ENCODE measurements around the gene MINDY4.

Gene MINDY4

DNA sequence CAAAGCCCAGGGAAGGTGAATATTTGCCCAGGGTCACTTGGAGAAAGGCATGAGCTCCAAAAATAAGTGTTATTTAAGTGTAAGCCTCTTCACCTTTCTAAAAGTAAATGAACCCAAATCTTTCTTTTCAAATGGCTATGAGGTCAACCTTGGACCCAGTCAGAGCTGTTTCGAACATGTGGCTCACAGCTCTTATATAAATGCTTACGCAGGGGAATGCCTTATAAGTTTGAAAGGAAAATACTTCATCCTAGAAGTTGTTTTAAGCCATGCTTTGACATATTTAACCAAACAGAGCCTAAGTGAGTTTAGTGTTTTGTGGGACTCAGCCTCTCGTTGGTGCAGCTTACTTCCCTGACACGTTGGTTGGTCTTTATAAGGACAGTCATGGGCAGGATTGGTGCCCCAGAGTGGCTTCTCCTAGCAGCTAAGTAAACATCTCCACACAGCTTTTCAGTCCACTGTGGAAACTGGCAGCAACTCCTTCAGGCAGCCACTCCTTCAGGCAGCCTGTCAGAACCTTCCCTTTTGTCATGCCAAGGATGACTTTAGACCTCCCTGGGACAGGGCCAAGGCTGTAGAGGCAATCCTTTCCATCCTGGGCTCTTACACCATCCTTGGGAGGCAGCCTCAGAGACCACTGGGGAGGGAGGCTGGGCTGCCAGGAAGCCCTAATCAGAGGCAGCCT lies 43.6 kb downstream of the MINDY4 start:
- TF ChIP-seq SUZ12 (IDR thresholded peaks at IDR 0.05; ENCODE audit: extremely low read depth, insufficient read depth, insufficient read length) (no peak), YY1 (IDR thresholded peaks at IDR 0.05; ENCODE audit: insufficient read depth, insufficient read length) (no peak), ZNF274 (IDR thresholded peaks at IDR 0.05; ENCODE audit: low read depth, low read length) (no peak)

DNA sequence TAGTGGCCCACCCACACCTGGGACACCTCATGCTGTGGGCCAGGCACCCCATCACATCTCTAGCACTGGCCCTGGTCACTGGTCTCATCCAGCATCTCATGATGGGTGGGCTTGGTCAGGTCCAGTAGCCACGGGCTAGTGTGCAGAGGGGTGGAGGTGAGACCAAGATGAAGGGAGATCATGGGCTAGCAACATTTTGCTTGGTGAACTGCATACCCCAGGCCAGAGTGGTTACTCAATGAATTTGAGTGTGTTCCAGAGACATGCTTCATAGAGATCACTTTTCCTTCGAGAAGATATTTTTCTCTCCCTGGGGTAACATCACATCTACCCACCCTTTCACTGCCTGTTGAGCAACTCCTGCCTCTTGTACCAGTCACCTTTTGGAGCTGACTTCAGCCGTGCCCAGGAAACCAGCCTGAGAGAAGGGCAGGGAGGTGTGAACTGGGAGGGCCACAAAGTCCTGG lies 44.2 kb downstream of the MINDY4 start:
- Histone ChIP-seq H3K4me1 (ENCODE audit: insufficient read depth, insufficient read length) (no peaks in the 10 kb centered on the region), H3K9ac (ENCODE audit: insufficient read length, low read depth) (no peak overlapping the region)
- no peak for DNase-seq (ENCODE audit: low read depth, low spot score)

More for the DNA sequence above, 43.6 kb downstream of the MINDY4 start:
- Histone ChIP-seq H3K36me3 (ENCODE audit: insufficient read depth, insufficient read length, low read length) (no peaks in the 10 kb centered on the region), H3K9ac (ENCODE audit: insufficient read length, low read depth) (no peak overlapping the region), H3K27me3 (ENCODE audit: insufficient read depth, insufficient read length) (no peaks in the 10 kb centered on the region), H3K4me3 (ENCODE audit: insufficient read length, low read depth) (no peak overlapping the region), H3K4me1 (ENCODE audit: insufficient read depth, insufficient read length) (no peaks in the 10 kb centered on the region), H3K9me3 (ENCODE audit: insufficient read depth, low read length) (no peaks in the 10 kb centered on the region)
- no peak for DNase-seq (ENCODE audit: low read depth, low spot score)

DNA sequence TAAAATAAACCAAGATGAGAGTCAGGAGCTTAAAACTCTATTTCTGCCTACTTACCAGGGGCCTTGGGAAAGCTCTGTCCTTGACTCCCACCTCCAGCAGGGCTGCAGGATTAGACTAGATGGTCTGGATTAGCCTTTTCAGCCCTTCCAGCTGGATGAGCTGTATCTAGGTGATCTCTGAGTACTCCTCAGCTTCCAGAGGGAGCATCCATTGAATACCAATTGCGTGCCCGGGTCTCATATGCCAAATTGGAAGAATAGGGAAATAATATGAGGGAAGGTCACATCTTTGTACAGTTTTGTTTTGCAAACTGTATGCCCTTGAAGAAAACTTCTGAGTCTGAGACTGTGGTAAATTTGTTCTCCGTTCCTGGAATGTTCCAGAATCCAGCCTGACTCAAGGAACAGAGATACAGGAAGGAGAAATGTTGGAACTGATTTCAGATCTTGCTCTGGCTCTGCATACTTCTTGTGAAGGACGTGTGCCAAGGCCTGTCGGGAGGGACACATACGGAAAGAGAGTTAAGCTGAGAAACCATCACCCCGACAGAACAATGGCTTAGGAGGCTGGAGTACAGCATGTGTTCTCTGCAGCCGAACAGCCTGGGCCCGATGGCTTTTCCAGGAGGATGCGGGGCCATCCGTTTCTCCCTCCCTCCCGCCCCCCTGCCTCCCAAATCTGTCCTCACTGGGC lies 44.9 kb downstream of the MINDY4 start:
- Histone ChIP-seq H3K27me3 (ENCODE audit: insufficient read depth, insufficient read length) (no peaks in the 10 kb centered on the region), H3K36me3 (ENCODE audit: insufficient read depth, insufficient read length, low read length) (no peaks in the 10 kb centered on the region), H3K4me3 (ENCODE audit: insufficient read length, low read depth) (no peak overlapping the region), H3K4me1 (ENCODE audit: insufficient read depth, insufficient read length) (no peaks in the 10 kb centered on the region), H3K9me3 (ENCODE audit: insufficient read depth, low read length) (no peaks in the 10 kb centered on the region), H3K9ac (ENCODE audit: insufficient read length, low read depth) (no peak overlapping the region)
- TF ChIP-seq SUZ12 (IDR thresholded peaks at IDR 0.05; ENCODE audit: extremely low read depth, insufficient read depth, insufficient read length) (no peak), YY1 (IDR thresholded peaks at IDR 0.05; ENCODE audit: insufficient read depth, insufficient read length) (no peak), ZNF274 (IDR thresholded peaks at IDR 0.05; ENCODE audit: low read depth, low read length) (no peak)
- no peak for DNase-seq (ENCODE audit: low read depth, low spot score)

More for the DNA sequence above, 44.2 kb downstream of the MINDY4 start:
- no peaks in the 10 kb centered on the region for H3K27me3 ChIP-seq (ENCODE audit: insufficient read depth, insufficient read length)
- no peaks in the 10 kb centered on the region for H3K36me3 ChIP-seq (ENCODE audit: insufficient read depth, insufficient read length, low read length)
- TF ChIP-seq YY1 (IDR thresholded peaks at IDR 0.05; ENCODE audit: insufficient read depth, insufficient read length) (no peak), ZNF274 (IDR thresholded peaks at IDR 0.05; ENCODE audit: low read depth, low read length) (no peak), SUZ12 (IDR thresholded peaks at IDR 0.05; ENCODE audit: extremely low read depth, insufficient read depth, insufficient read length) (no peak)
- H3K9me3 ChIP-seq (ENCODE audit: insufficient read depth, low read length), result no peaks in the 10 kb centered on the region
- H3K4me3 ChIP-seq (ENCODE audit: insufficient read length, low read depth), result no peak overlapping the region

DNA sequence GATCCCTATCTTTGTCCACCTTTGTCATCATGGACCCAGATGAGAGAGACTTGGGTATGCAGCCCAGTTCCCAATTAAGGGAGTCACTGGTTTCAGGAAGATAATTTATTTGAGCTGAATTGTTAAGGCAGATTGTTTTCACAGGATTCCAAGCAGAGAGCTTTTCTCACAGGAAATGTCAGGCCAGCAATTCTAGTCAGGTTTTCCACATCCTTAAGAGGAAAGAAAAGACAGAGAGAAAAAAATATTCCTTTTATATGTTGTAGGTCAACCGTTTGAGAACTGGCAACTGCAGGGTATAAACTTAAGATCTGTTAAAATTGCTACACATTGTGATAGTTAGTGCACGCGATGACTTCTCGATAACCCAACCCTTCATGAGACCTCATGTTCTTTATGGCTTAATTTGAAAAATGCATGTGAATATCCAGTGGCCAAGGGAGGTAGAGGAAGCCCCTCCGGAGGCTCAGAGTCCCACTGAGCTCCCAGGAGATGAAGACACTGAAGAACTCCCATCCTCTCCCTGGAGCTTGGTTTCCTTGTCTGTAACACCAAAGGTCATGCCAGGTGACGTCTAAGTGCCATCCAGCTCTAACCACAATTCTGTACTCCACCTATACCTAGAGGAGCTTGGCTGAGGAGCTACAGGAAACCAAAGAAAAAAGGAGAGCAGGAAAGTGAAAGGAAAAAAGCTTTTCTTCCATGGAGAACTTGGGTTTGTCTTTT lies 45.6 kb downstream of the MINDY4 start:
- H3K27me3 ChIP-seq (ENCODE audit: insufficient read depth, insufficient read length), result no peaks in the 10 kb centered on the region
- TF ChIP-seq SUZ12 (IDR thresholded peaks at IDR 0.05; ENCODE audit: extremely low read depth, insufficient read depth, insufficient read length) (no peak), ZNF274 (IDR thresholded peaks at IDR 0.05; ENCODE audit: low read depth, low read length) (no peak), YY1 (IDR thresholded peaks at IDR 0.05; ENCODE audit: insufficient read depth, insufficient read length) (no peak)
- no peak for DNase-seq (ENCODE audit: low read depth, low spot score)
- H3K4me1 ChIP-seq (ENCODE audit: insufficient read depth, insufficient read length), result no peaks in the 10 kb centered on the region
- no peaks in the 10 kb centered on the region for H3K9me3 ChIP-seq (ENCODE audit: insufficient read depth, low read length)
- H3K4me3 ChIP-seq (ENCODE audit: insufficient read length, low read depth), result no peak overlapping the region
- H3K36me3 ChIP-seq (ENCODE audit: insufficient read depth, insufficient read length, low read length), result no peaks in the 10 kb centered on the region
- H3K9ac ChIP-seq (ENCODE audit: insufficient read length, low read depth), result no peak overlapping the region

DNA sequence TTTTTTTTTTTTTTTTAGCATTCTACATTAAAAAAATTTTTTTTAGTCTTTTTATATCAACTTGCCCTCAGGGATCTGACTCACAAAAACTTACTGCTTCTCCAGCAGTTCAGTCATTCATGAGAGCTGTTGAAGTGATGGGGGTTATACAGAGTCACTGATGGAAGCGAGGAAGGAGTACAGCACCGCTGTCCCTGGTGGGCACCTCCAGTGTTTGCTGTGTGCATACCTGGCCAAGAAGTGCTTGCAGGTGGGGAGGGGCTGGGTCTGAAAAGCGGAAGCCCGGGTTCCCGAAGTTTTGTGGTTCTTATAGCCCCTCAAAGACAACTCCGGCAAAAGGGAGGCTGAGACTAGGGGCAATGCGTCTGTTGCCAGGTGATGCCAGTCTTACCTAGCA lies 46.2 kb downstream of the MINDY4 start:
- TF ChIP-seq SUZ12 (IDR thresholded peaks at IDR 0.05; ENCODE audit: extremely low read depth, insufficient read depth, insufficient read length), result no peak
- no peak for TF ChIP-seq YY1 (IDR thresholded peaks at IDR 0.05; ENCODE audit: insufficient read depth, insufficient read length)
- TF ChIP-seq ZNF274 (IDR thresholded peaks at IDR 0.05; ENCODE audit: low read depth, low read length), result no peak
- Histone ChIP-seq H3K36me3 (ENCODE audit: insufficient read depth, insufficient read length, low read length) (no peaks in the 10 kb centered on the region), H3K9ac (ENCODE audit: insufficient read length, low read depth) (no peak overlapping the region), H3K9me3 (ENCODE audit: insufficient read depth, low read length) (no peaks in the 10 kb centered on the region), H3K4me3 (ENCODE audit: insufficient read length, low read depth) (no peak overlapping the region), H3K27me3 (ENCODE audit: insufficient read depth, insufficient read length) (no peaks in the 10 kb centered on the region), H3K4me1 (ENCODE audit: insufficient read depth, insufficient read length) (no peaks in the 10 kb centered on the region)
- DNase-seq (ENCODE audit: low read depth, low spot score), result no peak

DNA sequence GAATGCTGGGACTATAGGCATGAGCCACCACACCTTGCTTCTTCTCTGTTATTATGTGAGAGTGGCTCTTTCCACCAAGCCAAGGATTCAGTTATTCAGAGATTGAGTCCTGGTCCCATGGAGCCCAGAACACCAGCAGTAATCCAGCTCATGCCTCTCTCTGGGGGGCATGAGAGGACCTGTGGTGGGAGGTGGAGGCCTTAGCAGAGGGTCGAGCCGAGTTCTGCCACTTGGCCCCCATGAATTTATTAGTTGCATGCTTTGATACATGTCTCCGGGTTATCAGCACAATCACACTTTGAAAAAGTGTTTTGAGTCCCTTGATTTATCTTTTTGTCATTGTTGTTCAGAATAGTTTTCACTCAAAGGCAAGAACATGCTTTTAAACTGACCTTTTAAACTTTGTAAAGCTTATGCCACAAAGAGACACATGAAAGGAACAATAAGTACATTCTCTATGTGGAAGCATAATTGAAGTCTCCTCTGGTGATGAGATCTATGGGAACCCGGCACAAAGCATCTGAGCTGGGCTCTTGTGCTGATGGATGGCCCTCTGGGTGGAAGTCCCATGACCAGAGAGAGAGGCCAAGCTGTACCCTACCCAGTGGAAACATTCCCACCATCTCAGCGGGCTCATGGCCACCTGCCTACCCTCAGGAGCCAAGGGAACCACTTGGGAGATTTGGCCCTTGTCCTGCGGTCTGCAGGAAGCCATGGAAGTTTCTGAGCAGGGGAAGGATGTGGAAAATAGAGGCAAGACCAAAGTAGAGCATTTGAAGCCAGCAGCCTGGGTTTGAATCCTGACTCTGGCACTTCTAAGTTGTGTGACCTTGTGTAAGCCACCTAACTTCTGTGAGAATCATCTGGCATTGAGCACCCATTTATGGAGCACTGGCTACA lies 53.9 kb downstream of the MINDY4 start:
- Histone ChIP-seq H3K9me3 (ENCODE audit: insufficient read depth, low read length) (peaks cover 2% of the 10 kb centered on the region; the same call in 1 of the 2 replicates), H3K4me1 (ENCODE audit: insufficient read depth, insufficient read length) (no peaks in the 10 kb centered on the region), H3K4me3 (ENCODE audit: insufficient read length, low read depth) (no peak overlapping the region), H3K36me3 (ENCODE audit: insufficient read depth, insufficient read length, low read length) (no peaks in the 10 kb centered on the region), H3K27me3 (ENCODE audit: insufficient read depth, insufficient read length) (no peaks in the 10 kb centered on the region), H3K9ac (ENCODE audit: insufficient read length, low read depth) (no peak overlapping the region)
- DNase-seq (ENCODE audit: low read depth, low spot score), result no peak
- no peak for TF ChIP-seq YY1 (IDR thresholded peaks at IDR 0.05; ENCODE audit: insufficient read depth, insufficient read length)
- no peak for TF ChIP-seq ZNF274 (IDR thresholded peaks at IDR 0.05; ENCODE audit: low read depth, low read length)
- no peak for TF ChIP-seq SUZ12 (IDR thresholded peaks at IDR 0.05; ENCODE audit: extremely low read depth, insufficient read depth, insufficient read length)

All from NT2/D1 (cell line).